Memory B cell (primary cell): ENCODE measurements around the gene PIGU.

Experiments
- ATAC-seq: fragments of 150-1000 bp; cut with Tn5 transposase; 2 replicates; pipeline ENCODE4 v1.10.0; 2021; ENCODE audit warnings: low read depth, mild to moderate bottlenecking, moderate library complexity
- DNase-seq, 2 donors: peaks; one replicate each; pipeline ENCODE4 v3.0.0; 2022; ENCODE audit warnings: low spot score in 2 of 2
- H3K27ac Mint-ChIP-seq: one replicate; pipeline ENCODE4 v1.8.0; 2022; ENCODE audit warnings: mild to moderate bottlenecking, moderate library complexity, mixed read lengths
- H3K27me3 Mint-ChIP-seq: one replicate; pipeline ENCODE4 v1.8.0; 2022; ENCODE audit warnings: mixed read lengths
- H3K36me3 Mint-ChIP-seq: one replicate; pipeline ENCODE4 v1.8.0; 2022; ENCODE audit warnings: mild to moderate bottlenecking, mixed read lengths
- H3K4me1 Mint-ChIP-seq: one replicate; pipeline ENCODE4 v1.8.0; 2022; ENCODE audit warnings: mixed read lengths
- H3K4me3 Mint-ChIP-seq: one replicate; pipeline ENCODE4 v1.8.0; 2022; ENCODE audit warnings: mild to moderate bottlenecking, moderate library complexity, mixed read lengths
- H3K9me3 Mint-ChIP-seq: one replicate; pipeline ENCODE4 v1.8.0; 2022; ENCODE audit warnings: mixed read lengths

The PIGU gene

DNA sequence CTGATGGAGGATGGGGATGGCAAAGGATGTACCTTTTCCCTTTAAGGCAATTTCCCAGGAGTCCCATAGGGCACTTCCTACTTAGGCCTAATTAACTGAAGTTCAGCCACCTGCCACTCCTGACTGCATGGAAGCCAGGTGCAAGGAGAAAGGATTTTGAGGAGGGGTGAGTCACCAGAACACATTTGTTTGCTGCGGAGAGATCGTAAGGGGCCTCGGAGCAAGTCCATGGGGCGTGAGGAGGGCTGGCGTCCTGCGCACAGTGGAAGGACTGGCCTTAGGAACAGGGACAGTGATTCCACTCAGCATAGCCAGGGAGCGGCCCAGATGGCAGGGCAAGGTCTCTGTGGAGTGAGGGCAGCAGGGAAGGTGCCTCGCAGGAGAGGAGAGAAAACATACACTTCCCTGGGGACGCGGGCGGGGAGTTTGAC is 130.1 kb downstream of the PIGU start:
- H3K27ac Mint-ChIP-seq: no peak overlapping the region
- H3K36me3 Mint-ChIP-seq: peaks cover 2% of the 10 kb centered on the region
- no peaks in the 10 kb centered on the region for H3K9me3 Mint-ChIP-seq
- no peak overlapping the region for H3K4me3 Mint-ChIP-seq
- H3K4me1 Mint-ChIP-seq: peaks cover 6% of the 10 kb centered on the region
- ATAC-seq (no peak), DNase-seq (no peak)
- H3K27me3 Mint-ChIP-seq: peaks cover 5% of the 10 kb centered on the region

DNA sequence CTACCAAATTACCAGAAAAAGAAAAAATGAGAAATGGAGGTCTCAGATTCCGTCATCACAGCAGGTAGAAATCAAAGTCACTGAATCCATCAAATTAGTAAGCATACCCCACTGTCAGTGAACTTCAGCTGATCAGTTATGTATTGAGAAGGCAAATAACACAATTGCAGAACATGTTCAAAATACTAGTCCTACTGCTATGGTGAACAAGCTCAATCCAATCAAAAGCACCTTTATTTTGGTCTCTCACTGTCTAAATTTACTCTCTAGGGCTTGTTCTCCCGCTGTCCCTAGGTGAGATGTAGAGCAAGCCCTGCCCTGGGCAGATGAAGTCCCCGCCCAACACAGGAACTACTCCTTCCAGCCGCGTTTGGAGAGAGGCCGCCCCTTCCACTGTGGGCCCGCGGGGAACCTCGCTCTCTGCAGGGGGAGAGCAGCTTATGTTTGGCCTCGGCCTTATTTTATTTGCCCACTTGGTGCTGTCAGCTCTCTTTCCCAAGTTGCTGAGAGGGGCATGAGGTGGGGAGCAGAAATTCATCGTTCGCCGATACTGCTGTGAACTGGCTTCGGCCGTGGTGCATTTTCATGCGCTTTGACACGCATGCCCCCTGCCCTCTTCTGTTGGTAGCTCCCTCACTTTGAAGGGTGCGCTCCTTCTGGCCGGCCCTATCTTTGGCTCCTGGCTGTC is 132.6 kb downstream of the PIGU start:
- DNase-seq (no peak), ATAC-seq (peak; percentile 37)
- H3K27me3 Mint-ChIP-seq: peaks cover 5% of the 10 kb centered on the region
- H3K9me3 Mint-ChIP-seq: no peaks in the 10 kb centered on the region
- peaks cover 4% of the 10 kb centered on the region for H3K36me3 Mint-ChIP-seq
- peaks cover under 1% of the 10 kb centered on the region for H3K4me1 Mint-ChIP-seq
- H3K27ac Mint-ChIP-seq: no peak overlapping the region
- no peak overlapping the region for H3K4me3 Mint-ChIP-seq

DNA sequence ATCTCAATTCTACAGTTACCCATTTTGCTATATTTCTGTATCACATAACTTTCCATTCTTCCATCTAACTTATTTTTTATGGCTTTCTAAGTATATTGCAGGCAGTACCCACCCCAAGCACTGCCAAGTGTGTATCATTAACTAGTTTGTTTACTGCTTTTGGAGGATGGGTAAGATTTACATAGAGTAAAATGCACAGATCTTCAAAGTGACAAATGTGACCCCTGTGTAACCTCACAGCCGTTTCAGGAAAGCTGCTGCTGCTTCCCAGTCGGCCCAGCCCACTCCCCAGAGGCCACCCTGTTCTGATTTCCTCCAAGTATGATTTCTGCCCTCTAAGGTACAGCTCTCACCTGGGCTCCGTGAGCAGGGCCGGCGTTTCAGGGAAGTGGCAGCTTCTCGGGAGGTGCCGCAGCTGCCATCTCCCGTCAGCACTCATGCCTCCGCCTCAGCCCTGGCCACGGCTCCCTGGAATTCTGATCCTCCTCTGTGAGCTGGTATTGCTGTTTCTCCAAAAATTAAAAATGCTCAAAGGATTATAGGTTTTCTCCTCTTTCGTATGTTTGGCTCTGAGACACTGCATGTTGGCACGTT is 133.3 kb downstream of the PIGU start:
- ATAC-seq: no peak
- Mint-ChIP-seq H3K4me3 (no peak overlapping the region), H3K4me1 (no peaks in the 10 kb centered on the region)

DNA sequence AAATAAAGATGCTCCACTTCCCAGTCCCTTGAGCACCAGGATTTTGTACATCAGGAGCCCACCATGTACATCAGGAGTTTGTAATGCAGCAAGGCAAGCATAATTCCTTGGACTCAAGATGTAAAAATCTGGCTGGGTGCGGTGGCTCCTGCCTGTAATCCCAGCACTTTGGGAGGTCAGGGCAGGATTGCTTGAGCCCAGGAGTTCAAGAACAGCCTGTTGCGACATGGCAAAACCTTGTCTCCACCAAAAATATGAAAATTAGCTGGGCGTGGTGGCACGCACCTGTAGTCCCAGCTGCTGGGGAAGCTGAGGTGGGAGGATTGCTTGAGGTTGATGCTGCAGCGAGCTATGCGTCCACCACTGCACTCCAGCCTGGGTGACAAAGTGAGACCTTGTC is 134.5 kb downstream of the PIGU start:
- H3K4me3 Mint-ChIP-seq: no peak overlapping the region
- peaks cover 5% of the 10 kb centered on the region for H3K27me3 Mint-ChIP-seq
- no peak for ATAC-seq
- H3K4me1 Mint-ChIP-seq: no peaks in the 10 kb centered on the region
- DNase-seq: no peak
- H3K27ac Mint-ChIP-seq: no peak overlapping the region
- H3K9me3 Mint-ChIP-seq: no peaks in the 10 kb centered on the region
- H3K36me3 Mint-ChIP-seq: peaks cover 6% of the 10 kb centered on the region

More for the DNA sequence above, 133.3 kb downstream of the PIGU start:
- Mint-ChIP-seq H3K27me3 (peaks cover 5% of the 10 kb centered on the region), H3K9me3 (no peaks in the 10 kb centered on the region), H3K36me3 (peaks cover 6% of the 10 kb centered on the region), H3K27ac (no peak overlapping the region)
- no peak for DNase-seq

DNA sequence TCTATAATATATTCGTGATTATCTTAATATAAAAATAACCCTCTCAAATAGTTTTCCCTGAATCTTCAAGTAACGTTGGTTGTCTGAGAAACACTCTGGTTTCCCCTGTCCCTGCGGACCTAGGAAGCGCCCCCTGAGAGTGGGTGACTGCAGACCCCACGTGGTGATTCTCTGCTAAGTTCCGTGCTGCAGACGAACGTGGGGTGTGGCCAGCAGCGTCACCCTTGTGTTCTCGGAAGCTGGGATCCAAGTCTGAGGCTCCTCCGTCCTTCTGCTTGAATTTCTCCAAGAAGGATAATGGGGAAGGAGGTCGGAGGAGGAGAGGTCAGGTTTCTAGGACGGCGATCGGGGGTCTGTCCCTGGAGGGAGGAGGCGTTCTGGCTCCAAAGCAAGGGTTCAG is 135.0 kb downstream of the PIGU start:
- H3K4me3 Mint-ChIP-seq: no peak overlapping the region
- no peaks in the 10 kb centered on the region for H3K9me3 Mint-ChIP-seq
- H3K27ac Mint-ChIP-seq: peak overlapping the region; percentile 65
- no peaks in the 10 kb centered on the region for H3K4me1 Mint-ChIP-seq
- ATAC-seq: no peak
- peaks cover 10% of the 10 kb centered on the region for H3K36me3 Mint-ChIP-seq
- H3K27me3 Mint-ChIP-seq: peaks cover 5% of the 10 kb centered on the region
- DNase-seq: no peak

DNA sequence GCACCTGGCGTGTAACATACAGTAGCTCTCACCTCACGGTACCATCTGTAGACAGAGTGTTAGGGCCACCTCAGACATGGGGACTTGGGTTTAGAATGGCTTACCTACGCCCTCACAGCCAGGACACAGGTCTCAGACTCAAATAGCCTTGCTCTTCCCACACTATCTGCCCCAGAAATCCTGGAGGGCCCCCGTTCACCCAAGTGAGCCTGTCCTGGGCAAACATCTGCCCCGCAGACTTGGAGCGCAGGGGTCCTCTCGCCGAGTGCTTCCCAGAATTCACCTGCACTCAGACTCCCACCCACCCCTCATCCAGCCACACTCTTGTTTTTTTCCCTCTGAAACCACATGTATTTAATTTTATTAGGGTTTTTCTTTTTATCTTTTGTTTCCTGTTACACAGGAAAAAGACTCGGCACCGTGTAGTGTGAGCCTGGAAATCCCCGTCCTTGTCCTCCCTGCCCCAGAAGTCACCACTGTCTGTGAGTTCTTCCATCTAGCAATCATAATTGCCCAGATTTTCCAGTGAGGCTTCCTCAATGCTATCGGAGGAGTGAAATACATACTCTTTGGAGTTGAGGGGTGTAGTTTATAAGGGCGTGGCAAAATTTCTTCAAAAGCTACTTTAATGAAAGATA is 135.5 kb downstream of the PIGU start:
- Mint-ChIP-seq H3K9me3 (no peaks in the 10 kb centered on the region), H3K36me3 (peaks cover 11% of the 10 kb centered on the region), H3K27me3 (peaks cover 2% of the 10 kb centered on the region), H3K4me3 (no peak overlapping the region), H3K4me1 (no peaks in the 10 kb centered on the region), H3K27ac (peak overlapping the region; percentile 65)
- DNase-seq: no peak
- ATAC-seq: peak; percentile 27

DNA sequence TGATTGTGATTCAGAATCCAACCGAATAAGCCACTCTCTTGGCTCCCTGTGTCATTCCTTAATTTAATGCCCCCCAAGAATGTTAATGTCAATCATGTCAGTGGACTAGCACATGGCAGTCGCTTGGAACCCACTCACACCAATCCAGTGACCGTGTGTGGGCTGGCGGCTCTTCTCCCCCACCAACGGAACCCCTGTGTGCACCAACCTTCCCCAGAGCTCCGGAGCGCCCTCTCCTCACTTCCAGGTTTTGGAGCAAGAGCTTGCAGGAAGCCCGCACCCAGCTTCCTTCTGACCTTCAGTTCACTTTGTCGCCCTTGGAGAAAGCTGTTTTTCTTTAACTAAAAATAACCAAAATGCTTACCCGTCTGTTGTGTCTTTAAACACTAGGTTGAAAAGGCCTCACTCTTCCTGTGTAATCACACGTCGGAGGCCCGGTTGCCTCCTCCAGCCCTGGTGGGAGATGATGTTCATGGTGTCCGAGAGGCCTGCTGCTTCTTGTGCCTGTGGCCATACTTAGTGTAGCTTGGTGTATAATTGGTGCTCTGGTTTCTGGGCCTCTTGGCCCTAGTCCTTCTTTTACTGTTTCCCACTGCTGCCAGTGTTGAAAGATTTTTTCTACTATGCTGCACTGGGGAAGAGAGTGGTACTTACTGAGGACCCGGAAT is 136.2 kb downstream of the PIGU start:
- H3K36me3 Mint-ChIP-seq: peaks cover 14% of the 10 kb centered on the region
- ATAC-seq (no peak), DNase-seq (no peak)

DNA sequence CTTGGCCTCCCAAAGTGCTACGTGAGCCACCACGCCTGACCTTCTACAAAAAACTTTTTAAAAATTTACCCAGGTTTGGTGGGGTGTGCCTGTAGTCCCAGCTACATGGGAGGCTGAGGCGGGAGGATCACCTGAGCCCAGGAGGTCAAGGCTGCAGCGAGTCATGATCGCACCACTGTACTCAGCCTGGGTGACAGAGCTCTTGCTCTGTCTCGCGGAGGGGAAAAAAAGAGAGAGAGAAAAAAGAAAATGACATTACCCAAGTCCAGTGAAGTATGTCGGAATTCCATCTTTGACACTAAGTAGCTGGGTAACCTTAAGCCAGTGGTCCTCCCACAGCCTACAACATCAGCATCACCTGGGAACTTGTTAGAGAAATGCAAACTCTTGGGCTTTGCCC is 137.1 kb downstream of the PIGU start:
- Mint-ChIP-seq H3K36me3 (peaks cover 19% of the 10 kb centered on the region), H3K27me3 (no peaks in the 10 kb centered on the region), H3K27ac (no peak overlapping the region), H3K9me3 (no peaks in the 10 kb centered on the region), H3K4me1 (no peaks in the 10 kb centered on the region), H3K4me3 (no peak overlapping the region)
- DNase-seq: no peak
- ATAC-seq: no peak

More for the DNA sequence above, 136.2 kb downstream of the PIGU start:
- H3K27me3 Mint-ChIP-seq: peaks cover 2% of the 10 kb centered on the region
- peak overlapping the region; percentile 41 for H3K27ac Mint-ChIP-seq
- H3K4me1 Mint-ChIP-seq: no peaks in the 10 kb centered on the region
- H3K4me3 Mint-ChIP-seq: no peak overlapping the region
- no peaks in the 10 kb centered on the region for H3K9me3 Mint-ChIP-seq

DNA sequence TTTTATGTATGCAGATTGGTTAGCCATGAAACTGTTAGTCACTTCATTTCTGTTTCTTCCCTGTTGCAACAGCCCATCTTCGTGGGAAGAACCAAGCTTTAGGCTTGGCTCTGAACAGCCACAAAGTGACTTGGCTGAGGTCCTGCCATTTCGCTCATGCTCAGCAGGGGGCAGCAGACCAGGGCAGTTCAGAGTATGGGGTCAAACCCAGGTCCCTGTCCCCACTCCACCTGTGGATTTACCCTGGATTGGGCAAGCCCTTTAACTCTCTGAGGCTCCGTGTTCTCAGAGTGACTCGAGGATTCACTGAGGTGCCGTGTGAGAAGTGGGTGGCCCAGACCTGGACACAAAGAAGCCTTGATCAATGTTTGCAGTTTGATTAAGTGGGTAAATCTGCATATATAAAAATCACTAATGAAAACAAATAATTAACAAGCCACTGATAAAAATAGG is 138.2 kb downstream of the PIGU start:
- Mint-ChIP-seq H3K4me3 (no peak overlapping the region), H3K27ac (peak overlapping the region; percentile 50), H3K36me3 (peaks cover 25% of the 10 kb centered on the region), H3K4me1 (no peaks in the 10 kb centered on the region), H3K9me3 (no peaks in the 10 kb centered on the region), H3K27me3 (no peaks in the 10 kb centered on the region)
- peak; percentile 46 to 68 for DNase-seq
- ATAC-seq: peak; percentile 59

DNA sequence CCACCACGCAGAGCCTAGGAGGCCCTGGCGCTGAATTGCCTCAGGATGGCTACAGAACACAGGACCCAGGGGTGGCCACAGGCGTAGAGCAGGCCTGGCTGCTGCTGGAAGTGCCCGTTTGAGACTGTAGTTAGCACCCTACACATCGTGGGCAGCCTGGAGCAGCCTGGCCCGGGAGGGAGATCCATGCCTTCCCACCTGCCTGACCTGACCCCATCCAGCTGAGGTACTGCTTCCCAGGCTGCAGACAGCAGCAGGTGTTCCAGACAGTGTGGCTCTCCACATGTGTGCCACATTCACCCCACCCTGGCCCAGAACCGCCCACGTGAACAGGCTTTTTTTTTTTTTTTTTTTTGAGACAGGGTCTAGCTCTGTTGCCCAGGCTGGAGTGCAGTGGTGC is 139.2 kb downstream of the PIGU start:
- DNase-seq: no peak
- H3K9me3 Mint-ChIP-seq: no peaks in the 10 kb centered on the region
- no peak overlapping the region for H3K4me3 Mint-ChIP-seq
- H3K27ac Mint-ChIP-seq: no peak overlapping the region
- H3K4me1 Mint-ChIP-seq: no peaks in the 10 kb centered on the region
- H3K36me3 Mint-ChIP-seq: peaks cover 25% of the 10 kb centered on the region
- H3K27me3 Mint-ChIP-seq: no peaks in the 10 kb centered on the region
- no peak for ATAC-seq

DNA sequence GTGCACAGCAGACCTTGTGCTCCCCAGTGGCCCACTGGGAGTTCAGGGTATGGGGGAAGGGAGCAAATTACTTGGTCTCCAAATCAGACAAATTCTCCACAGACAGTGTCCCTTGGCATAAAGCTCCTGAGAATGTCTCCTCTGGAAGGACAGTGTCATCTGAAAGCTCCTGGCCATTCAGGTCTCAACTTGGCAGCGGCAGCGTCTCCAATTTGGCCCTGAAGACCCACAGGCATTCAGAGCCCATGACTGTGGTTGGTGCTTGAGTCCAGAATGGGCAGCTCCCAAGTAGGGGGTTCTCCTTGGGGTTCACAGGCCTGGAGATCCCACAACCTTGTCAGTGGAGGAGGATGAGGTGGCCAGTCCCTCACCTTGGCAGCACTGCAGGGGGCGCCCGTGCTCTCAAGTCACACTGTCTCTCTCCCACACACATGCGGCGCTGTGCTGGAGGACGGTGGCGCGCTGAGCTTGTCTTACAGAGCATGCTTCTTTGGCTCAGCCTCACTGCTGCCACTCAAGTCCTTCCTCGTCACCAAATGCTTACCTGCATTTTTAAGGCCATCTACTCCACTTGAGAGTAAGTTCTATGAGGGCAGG is 140.0 kb downstream of the PIGU start:
- DNase-seq: no peak
- H3K27me3 Mint-ChIP-seq: no peaks in the 10 kb centered on the region
- H3K4me3 Mint-ChIP-seq: no peak overlapping the region
- no peaks in the 10 kb centered on the region for H3K9me3 Mint-ChIP-seq
- no peaks in the 10 kb centered on the region for H3K4me1 Mint-ChIP-seq
- peaks cover 25% of the 10 kb centered on the region for H3K36me3 Mint-ChIP-seq
- ATAC-seq: peak; percentile 64
- H3K27ac Mint-ChIP-seq: no peak overlapping the region

DNA sequence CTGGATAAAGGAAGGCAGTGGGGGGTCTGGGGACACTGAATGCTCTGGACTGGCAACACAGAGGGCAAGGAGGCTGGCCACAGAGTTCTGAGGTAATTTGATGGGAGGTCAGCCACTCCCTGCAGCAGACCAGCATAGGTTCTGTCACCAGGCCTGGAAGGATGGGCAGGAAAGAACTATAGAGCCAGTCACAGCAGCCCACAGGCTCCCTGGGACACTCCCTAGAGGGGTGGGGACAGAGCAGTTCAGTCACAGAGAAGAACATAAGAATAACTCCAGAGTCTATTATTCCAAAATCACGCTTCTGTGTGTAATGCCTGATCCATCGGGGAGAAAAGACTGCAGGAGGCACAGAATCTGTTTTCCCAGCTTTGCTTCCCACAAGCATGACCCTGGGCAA is 141.0 kb downstream of the PIGU start:
- Mint-ChIP-seq H3K27ac (no peak overlapping the region), H3K27me3 (no peaks in the 10 kb centered on the region), H3K4me3 (no peak overlapping the region), H3K4me1 (peaks cover 4% of the 10 kb centered on the region), H3K9me3 (no peaks in the 10 kb centered on the region), H3K36me3 (peaks cover 28% of the 10 kb centered on the region)
- ATAC-seq: no peak
- DNase-seq: no peak

DNA sequence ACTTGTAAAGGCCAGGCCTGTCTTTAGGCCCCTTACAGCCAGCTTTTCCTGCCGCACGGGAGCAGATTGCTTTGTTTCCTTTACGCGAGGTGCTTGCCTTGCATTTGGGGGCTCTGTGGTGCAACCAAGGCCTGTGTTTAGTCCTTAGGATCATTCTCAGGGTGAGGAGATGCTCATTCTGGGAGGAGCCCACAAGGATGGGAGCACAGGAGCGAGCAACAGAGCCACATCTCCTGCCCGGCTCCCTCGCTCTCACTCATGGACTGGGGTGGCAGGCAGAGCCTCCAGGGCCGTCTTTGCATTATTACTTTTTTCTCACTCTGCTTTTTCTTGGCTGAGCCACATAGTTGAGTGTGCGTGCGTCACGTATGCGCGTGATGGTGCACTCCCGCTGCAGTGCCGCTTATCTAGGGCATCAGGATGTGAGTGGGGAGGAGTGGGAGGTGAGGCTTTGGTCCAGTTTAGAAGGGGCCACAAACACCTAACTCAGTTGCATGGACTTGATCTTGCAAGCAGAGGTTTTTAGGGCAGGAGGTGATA is 141.5 kb downstream of the PIGU start:
- Mint-ChIP-seq H3K36me3 (peaks cover 30% of the 10 kb centered on the region), H3K4me1 (peaks cover 4% of the 10 kb centered on the region), H3K4me3 (no peak overlapping the region), H3K27ac (no peak overlapping the region), H3K9me3 (no peaks in the 10 kb centered on the region), H3K27me3 (no peaks in the 10 kb centered on the region)
- DNase-seq (no peak), ATAC-seq (no peak)
